Cardiac muscle cell (in vitro differentiated cells and primary cell): ENCODE data around the gene RTP1. TPM values are rescaled to one million over a fixed set of nuclear protein-coding genes. Genes with fewer than 3 reads are reported as not detected.

Source experiments
- DNase-seq, 2 donors: peaks; one replicate each; pipeline versions ENCODE4 v3.0.0 to v3.0.0-alpha.2; 2010 to 2017; ENCODE audit warnings: low read depth in 1 of 2, low spot score in 1 of 2
- H3K27ac ChIP-seq: fragments of 200-600 bp; sonication (generic); 2 replicates; pipeline ENCODE4 v1.5.1; 2016
- H3K27me3 ChIP-seq: fragments of 200-600 bp; sonication (generic); 2 replicates; pipeline ENCODE4 v1.6.0; 2016; ENCODE audit warnings: control low read depth
- H3K36me3 ChIP-seq: fragments of 200-600 bp; sonication (generic); 2 replicates; pipeline ENCODE4 v1.5.1; 2016; ENCODE audit warnings: control low read depth
- H3K4me1 ChIP-seq: fragments of 200-600 bp; sonication (generic); 2 replicates; pipeline ENCODE4 v1.8.1; 2017; ENCODE audit warnings: low read depth, mild to moderate bottlenecking, mixed run types
- H3K4me3 ChIP-seq: fragments of 200-600 bp; sonication (generic); 2 replicates; pipeline ENCODE4 v1.5.1; 2016; ENCODE audit warnings: mild to moderate bottlenecking
- H3K9me3 ChIP-seq: fragments of 200-600 bp; sonication (generic); 2 replicates; pipeline ENCODE4 v1.5.1; 2017; ENCODE audit warnings: low read depth, mild to moderate bottlenecking, control low read depth
- polyA plus RNA-seq: library from polyadenylated mRNA; unstranded; fragments of >200 nt; fragmentation: Nextera tagmentation; extraction: Ambion mirVana; gene quantifications from 2 replicates; pipeline ENCODE4 v1.2.1, GENCODE V29; 2016
- total RNA-seq: library from RNA; depleted of rRNA; stranded (reverse); fragments of >200 nt; gene quantifications from 2 replicates; pipeline ENCODE4 v1.2.3, GENCODE V29; 2016
- TF ChIP-seq, protein P1 (sequence below): IDR thresholded peaks from 2 replicates; pipeline ENCODE4 v1.5.1; 2012; ENCODE audit warnings: low read depth, mild to moderate bottlenecking, low read length

RTP1 gene
- total and polyA plus RNA-seq, 2 experiments from 2014 or later: not detected

- no peaks in the 10 kb centered on the region for H3K9me3 ChIP-seq
- H3K36me3 ChIP-seq: no peaks in the 10 kb centered on the region
- DNase-seq: peak in 1 of 2 donors; percentile 17
- TF ChIP-seq, protein P1, sequence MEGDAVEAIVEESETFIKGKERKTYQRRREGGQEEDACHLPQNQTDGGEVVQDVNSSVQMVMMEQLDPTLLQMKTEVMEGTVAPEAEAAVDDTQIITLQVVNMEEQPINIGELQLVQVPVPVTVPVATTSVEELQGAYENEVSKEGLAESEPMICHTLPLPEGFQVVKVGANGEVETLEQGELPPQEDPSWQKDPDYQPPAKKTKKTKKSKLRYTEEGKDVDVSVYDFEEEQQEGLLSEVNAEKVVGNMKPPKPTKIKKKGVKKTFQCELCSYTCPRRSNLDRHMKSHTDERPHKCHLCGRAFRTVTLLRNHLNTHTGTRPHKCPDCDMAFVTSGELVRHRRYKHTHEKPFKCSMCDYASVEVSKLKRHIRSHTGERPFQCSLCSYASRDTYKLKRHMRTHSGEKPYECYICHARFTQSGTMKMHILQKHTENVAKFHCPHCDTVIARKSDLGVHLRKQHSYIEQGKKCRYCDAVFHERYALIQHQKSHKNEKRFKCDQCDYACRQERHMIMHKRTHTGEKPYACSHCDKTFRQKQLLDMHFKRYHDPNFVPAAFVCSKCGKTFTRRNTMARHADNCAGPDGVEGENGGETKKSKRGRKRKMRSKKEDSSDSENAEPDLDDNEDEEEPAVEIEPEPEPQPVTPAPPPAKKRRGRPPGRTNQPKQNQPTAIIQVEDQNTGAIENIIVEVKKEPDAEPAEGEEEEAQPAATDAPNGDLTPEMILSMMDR: no peak
- H3K27me3 ChIP-seq: no peaks in the 10 kb centered on the region
- H3K4me1 ChIP-seq: peaks cover 7% of the 10 kb centered on the region
- H3K27ac ChIP-seq: no peak overlapping the region
- H3K4me3 ChIP-seq: no peak overlapping the region
Measured at GRCh38 chr3:187212705-187213104, 15.4 kb downstream of the RTP1 start.

- TF ChIP-seq, protein P1: no peak
- no peak for DNase-seq
- no peak overlapping the region for H3K4me3 ChIP-seq
- H3K27ac ChIP-seq: no peak overlapping the region
- no peaks in the 10 kb centered on the region for H3K9me3 ChIP-seq
- no peaks in the 10 kb centered on the region for H3K27me3 ChIP-seq
- H3K36me3 ChIP-seq: no peaks in the 10 kb centered on the region
- peaks cover 7% of the 10 kb centered on the region for H3K4me1 ChIP-seq
Measured at GRCh38 chr3:187213616-187214015, 16.3 kb downstream of the RTP1 start.

DNA sequence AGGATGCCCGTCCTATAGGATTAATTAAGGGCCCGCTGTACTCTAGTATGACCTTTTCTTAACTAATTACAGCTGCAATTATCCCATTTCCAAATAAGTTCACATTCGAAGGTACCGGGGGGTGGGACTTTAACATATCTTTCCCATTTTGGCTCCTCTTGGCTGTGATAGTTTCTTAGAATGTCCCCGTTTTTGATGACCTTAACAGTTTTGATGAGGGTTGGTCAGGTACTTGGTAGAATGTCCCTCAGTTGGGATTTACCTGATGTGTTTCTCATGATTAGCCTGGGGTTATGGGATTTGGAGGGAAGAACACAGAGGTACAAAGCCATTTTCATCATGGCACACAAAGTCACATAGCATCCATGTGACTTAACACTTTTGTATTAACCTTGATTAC lies 18.2 kb downstream of the RTP1 start:
- Histone ChIP-seq H3K27ac (no peak overlapping the region), H3K4me3 (no peak overlapping the region), H3K9me3 (no peaks in the 10 kb centered on the region), H3K36me3 (no peaks in the 10 kb centered on the region), H3K27me3 (no peaks in the 10 kb centered on the region), H3K4me1 (peaks cover 6% of the 10 kb centered on the region)
- TF ChIP-seq, protein P1: no peak
- DNase-seq: no peak

GRCh38 chr3:187222801-187223200 lies 25.5 kb downstream of the RTP1 start:
- Histone ChIP-seq H3K4me1 (no peaks in the 10 kb centered on the region), H3K36me3 (no peaks in the 10 kb centered on the region), H3K4me3 (no peak overlapping the region), H3K9me3 (no peaks in the 10 kb centered on the region), H3K27me3 (no peaks in the 10 kb centered on the region), H3K27ac (no peak overlapping the region)
- no peak for DNase-seq
- TF ChIP-seq, protein P1: no peak

- H3K27ac ChIP-seq: no peak overlapping the region
- H3K9me3 ChIP-seq: no peaks in the 10 kb centered on the region
- H3K4me3 ChIP-seq: no peak overlapping the region
- TF ChIP-seq, protein P1: no peak
- H3K4me1 ChIP-seq: no peaks in the 10 kb centered on the region
- no peaks in the 10 kb centered on the region for H3K36me3 ChIP-seq
- no peaks in the 10 kb centered on the region for H3K27me3 ChIP-seq
- DNase-seq: no peak
Measured at GRCh38 chr3:187223799-187224198, 26.5 kb downstream of the RTP1 start.
